ENCODE measurements around the gene CCDC137. TPM values are rescaled to one million over a fixed set of nuclear protein-coding genes. Genes with fewer than 3 reads are reported as not detected.
A peak's percentile ranks its signal among the peaks of the same experiment; 100 is the strongest.

CCDC137 gene
- total RNA-seq, 4 donors from 2014 or later = 19.7 to 35.2 (median 28.3) TPM

GRCh38 chr17:81662002-81662401 is 4.5 kb upstream of the CCDC137 start:
- H3K4me3 ChIP-seq (ENCODE audit: low read depth, poor library complexity, severe bottlenecking) = no peak overlapping the region
- no peak for DNase-seq (ENCODE audit: low spot score in 2 of 2)
- WGBS, 2 donors = 90 to 94% methylated on average over 4 of the region's 4 CpGs
- no peak for TF ChIP-seq CTCF (IDR thresholded peaks at IDR 0.05)
- TF ChIP-seq POLR2A (IDR thresholded peaks at IDR 0.05) = no peak
- intact Hi-C loops (cut with DNase I; ENCODE audit: low total_unique reads) = no loop called here

GRCh38 chr17:81664051-81664470 is 2.5 kb upstream of the CCDC137 start:
- no peak for TF ChIP-seq CTCF (IDR thresholded peaks at IDR 0.05)
- TF ChIP-seq POLR2A (IDR thresholded peaks at IDR 0.05) = no peak
- 69 to 71% methylated on average over 6 to 7 of the region's 7 CpGs for WGBS, 2 donors
- DNase-seq (ENCODE audit: low spot score in 2 of 2) = no peak
- intact Hi-C loops (cut with DNase I; ENCODE audit: low total_unique reads) = no loop called here
- H3K4me3 ChIP-seq (ENCODE audit: low read depth, poor library complexity, severe bottlenecking) = no peak overlapping the region

DNA sequence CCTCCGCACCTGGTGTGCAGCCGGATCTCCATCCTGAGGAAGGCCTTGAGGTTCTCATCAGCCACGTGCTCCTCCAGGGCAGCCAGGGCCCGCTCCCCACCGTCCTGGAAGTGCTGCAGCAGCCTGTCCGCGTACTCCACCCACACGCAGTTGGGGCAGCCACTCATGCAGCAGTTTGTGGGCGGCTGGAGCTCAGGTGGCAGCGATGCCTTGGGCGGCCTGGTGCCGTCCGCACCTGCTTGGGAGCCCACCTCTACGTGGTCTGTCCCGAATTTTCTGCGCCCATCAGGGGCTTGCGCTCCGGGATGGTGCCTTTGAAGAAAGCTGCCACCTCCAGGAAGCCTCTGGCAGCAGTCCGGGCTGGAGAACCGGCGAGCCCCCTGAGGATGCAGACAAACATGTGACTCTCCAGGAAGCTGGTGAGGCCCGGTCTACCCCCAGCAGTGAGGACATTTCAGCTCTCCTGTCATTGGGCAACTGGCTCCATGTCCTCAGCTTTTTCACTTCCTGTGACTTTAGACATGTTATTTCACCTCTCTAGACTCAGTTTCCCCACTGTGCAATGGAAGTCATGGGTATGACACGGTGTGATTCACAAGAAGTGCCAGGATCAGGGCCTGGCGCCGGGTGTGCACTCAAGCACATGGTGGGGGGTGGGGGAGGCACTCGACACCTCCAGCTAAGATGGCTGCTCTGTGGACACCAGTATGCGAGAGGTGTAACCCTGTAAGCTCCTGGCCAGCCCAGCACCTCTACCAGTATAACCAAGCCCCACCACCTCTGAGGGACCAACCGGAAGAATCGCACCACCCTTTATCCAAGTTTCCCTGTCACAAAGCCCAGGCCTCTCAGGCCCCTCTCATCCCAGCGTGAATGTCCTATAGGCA is 1.1 kb upstream of the CCDC137 start:
- WGBS, 2 donors = 56 to 60% methylated on average over 24 to 30 of the region's 30 CpGs
- DNase-seq (ENCODE audit: low spot score in 2 of 2) = no peak
- TF ChIP-seq CTCF (IDR thresholded peaks at IDR 0.05) (no peak), POLR2A (IDR thresholded peaks at IDR 0.05) (no peak)
- intact Hi-C loops (cut with DNase I; ENCODE audit: low total_unique reads) = no loop called here
- H3K4me3 ChIP-seq (ENCODE audit: low read depth, poor library complexity, severe bottlenecking) = peak overlapping the region; percentile 91

- 0 to 1% methylated on average over 8 to 16 of the region's 16 CpGs for WGBS, 2 donors
Observed at GRCh38 chr17:81666092-81666341, 520 bp upstream of the CCDC137 start.

DNA sequence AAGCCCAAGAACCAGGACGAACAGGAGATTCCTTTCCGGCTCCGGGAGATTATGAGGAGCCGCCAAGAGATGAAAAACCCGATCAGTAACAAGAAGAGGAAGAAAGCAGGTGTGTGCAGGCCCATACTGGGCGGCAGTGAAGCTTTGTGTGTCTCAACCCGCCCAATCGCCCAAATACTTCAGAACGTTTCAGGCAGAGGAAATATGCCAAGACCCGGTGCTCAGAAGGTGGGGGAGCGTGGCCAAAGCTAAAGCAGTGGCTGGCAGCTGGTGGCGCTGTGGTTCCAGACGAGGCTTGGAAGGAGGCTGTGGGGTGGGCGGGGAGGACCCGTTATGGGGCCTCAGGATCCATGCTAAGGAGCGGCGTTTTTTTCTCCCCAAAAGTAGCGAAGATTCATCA is 1.2 kb downstream of the CCDC137 start:
- TF ChIP-seq POLR2A (IDR thresholded peaks at IDR 0.05) (no peak), CTCF (IDR thresholded peaks at IDR 0.05) (no peak)
- peak in 1 of 2 donors; percentile 52 for DNase-seq (ENCODE audit: low spot score in 2 of 2)
- H3K4me3 ChIP-seq (ENCODE audit: low read depth, poor library complexity, severe bottlenecking) = no peak overlapping the region
- intact Hi-C loops (cut with DNase I; ENCODE audit: low total_unique reads) = no loop called here
- WGBS, 2 donors = 61 to 62% methylated on average over 18 of the region's 18 CpGs

More at GRCh38 chr17:81666092-81666341, 520 bp upstream of the CCDC137 start:
- peak overlapping the region; percentile 91 for H3K4me3 ChIP-seq (ENCODE audit: low read depth, poor library complexity, severe bottlenecking)
- TF ChIP-seq CTCF (IDR thresholded peaks at IDR 0.05) = no peak
- TF ChIP-seq POLR2A (IDR thresholded peaks at IDR 0.05) = no peak
- intact Hi-C loops (cut with DNase I; ENCODE audit: low total_unique reads) = no loop called here
- no peak for DNase-seq (ENCODE audit: low spot score in 2 of 2)

- intact Hi-C loops (cut with DNase I; ENCODE audit: low total_unique reads) = no loop called here
- no peak for DNase-seq (ENCODE audit: low spot score in 2 of 2)
- no peak overlapping the region for H3K4me3 ChIP-seq (ENCODE audit: low read depth, poor library complexity, severe bottlenecking)
- 80 to 81% methylated on average over 13 to 18 of the region's 18 CpGs for WGBS, 2 donors
- TF ChIP-seq CTCF (IDR thresholded peaks at IDR 0.05) (no peak), POLR2A (IDR thresholded peaks at IDR 0.05) (no peak)
Observed at GRCh38 chr17:81672504-81672903, 6.0 kb downstream of the CCDC137 start.

Data from lower leg skin (tissue), 4 donors.